Measurements from ENCODE around the gene IGFALS.

Gene IGFALS

DNA sequence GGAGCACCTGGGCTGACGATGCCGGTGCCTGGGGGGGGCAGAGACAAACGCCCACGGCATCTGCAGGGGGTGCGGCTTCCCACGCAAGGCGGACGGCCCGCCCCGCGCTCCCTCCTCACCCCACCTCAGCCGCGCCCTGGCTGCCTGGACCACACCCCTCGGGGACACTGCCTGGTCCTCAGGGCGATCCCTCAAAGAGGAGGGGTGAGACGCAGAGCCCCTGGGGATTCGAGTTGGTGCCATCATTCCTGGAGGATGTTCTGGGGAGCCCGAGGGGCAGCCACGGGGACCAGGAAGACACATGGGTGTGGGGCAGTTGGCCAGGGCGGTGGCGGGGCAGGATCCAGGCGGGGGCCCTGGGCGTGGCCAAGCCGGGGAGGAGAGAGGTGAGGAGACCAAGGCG lies 3.9 kb downstream of the IGFALS start:
- Histone ChIP-seq H2BK12ac (ENCODE audit: low read length) (no peak overlapping the region), H3K9me3 (replicated peaks in 1 of 2; ENCODE audit: control insufficient read depth in 2 of 2, insufficient read depth in 1 of 2, low read depth in 1 of 2, low read length in 2 of 2) (no peaks in the 10 kb centered on the region), H3K27ac (replicated peaks; ENCODE audit: low read length) (no peak overlapping the region), H3K14ac (ENCODE audit: low read length) (no peak overlapping the region), H3K4me2 (ENCODE audit: insufficient read depth, low read length, poor library complexity, severe bottlenecking) (no peak overlapping the region), H3K79me1 (ENCODE audit: low read depth, low read length) (peaks cover 33% of the 10 kb centered on the region), H2AFZ (ENCODE audit: low read length) (no peak overlapping the region), H3K23ac (ENCODE audit: low read depth, low read length, poor library complexity) (no peak overlapping the region), H3K9ac (ENCODE audit: low read depth, low read length, poor library complexity) (no peak overlapping the region), H4K8ac (ENCODE audit: low read depth, low read length) (no peak overlapping the region), H4K91ac (ENCODE audit: low read depth, low read length, poor library complexity) (no peak overlapping the region), H3K27me3 (ENCODE audit: control insufficient read depth in 3 of 3, insufficient read depth in 3 of 3, low read depth in 1 of 3, low read length in 3 of 3) (no peaks in the 10 kb centered on the region), H3K4me3 (ENCODE audit: low read length in 2 of 2) (no peak overlapping the region), H2BK15ac (ENCODE audit: low read length) (no peak overlapping the region), H2BK5ac (ENCODE audit: low read length) (no peak overlapping the region), H3K4ac (ENCODE audit: low read length) (no peak overlapping the region), H3K36me3 (replicated peaks in 1 of 2; ENCODE audit: control insufficient read depth in 2 of 2, insufficient read depth in 2 of 2, low read length in 2 of 2) (peaks cover 31 to 64% of the 10 kb centered on the region in 2 donors), H2BK120ac (ENCODE audit: low read depth, low read length) (no peak overlapping the region), H3K4me1 (ENCODE audit: control insufficient read depth in 2 of 2, insufficient read depth in 1 of 2, low read depth in 1 of 2, low read length in 2 of 2) (no peaks in the 10 kb centered on the region), H2AK5ac (ENCODE audit: low read depth, low read length) (no peak overlapping the region), H3K18ac (ENCODE audit: low read length) (no peak overlapping the region)
- DNase-seq (ENCODE audit: low spot score): no peak
- WGBS, 2 donors (ENCODE audit: extremely low coverage in 2 of 2, insufficient read length in 2 of 2, insufficient replicate concordance in 1 of 2): no CpG with 5 or more reads among the region's 25 CpGs

DNA sequence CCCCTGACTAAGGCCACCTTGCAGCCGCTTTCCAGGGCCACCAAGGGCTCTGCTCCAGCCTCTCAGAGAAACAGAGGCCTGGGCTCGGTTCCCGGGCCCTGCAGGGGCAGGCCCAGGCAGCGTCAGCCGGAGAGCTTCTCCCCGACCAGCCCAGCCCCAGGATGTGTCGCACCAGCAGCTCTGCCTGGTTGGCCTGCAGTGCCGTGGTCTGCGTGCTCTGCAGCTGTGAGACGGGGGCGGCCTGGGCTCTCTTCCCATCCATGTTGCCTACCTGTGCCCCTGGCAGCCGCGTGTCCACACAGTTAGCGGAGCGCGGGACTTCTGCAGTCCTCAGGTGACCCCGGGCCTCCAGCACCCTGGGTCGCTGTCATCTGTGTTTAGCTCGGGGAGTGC lies 4.8 kb downstream of the IGFALS start:
- H2BK15ac ChIP-seq (ENCODE audit: low read length): no peak overlapping the region
- H3K18ac ChIP-seq (ENCODE audit: low read length): no peak overlapping the region
- H2BK12ac ChIP-seq (ENCODE audit: low read length): no peak overlapping the region
- no peak overlapping the region for H3K4me2 ChIP-seq (ENCODE audit: insufficient read depth, low read length, poor library complexity, severe bottlenecking)
- no peak overlapping the region for H3K27ac ChIP-seq (replicated peaks; ENCODE audit: low read length)
- H3K4me1 ChIP-seq (ENCODE audit: control insufficient read depth in 2 of 2, insufficient read depth in 1 of 2, low read depth in 1 of 2, low read length in 2 of 2): peaks cover 0 to 3% of the 10 kb centered on the region in 2 donors
- peaks cover 36% of the 10 kb centered on the region for H3K79me1 ChIP-seq (ENCODE audit: low read depth, low read length)
- no peak overlapping the region for H3K4ac ChIP-seq (ENCODE audit: low read length)
- H3K9me3 ChIP-seq (replicated peaks in 1 of 2; ENCODE audit: control insufficient read depth in 2 of 2, insufficient read depth in 1 of 2, low read depth in 1 of 2, low read length in 2 of 2): no peaks in the 10 kb centered on the region
- no peak for DNase-seq (ENCODE audit: low spot score)
- H3K36me3 ChIP-seq (replicated peaks in 1 of 2; ENCODE audit: control insufficient read depth in 2 of 2, insufficient read depth in 2 of 2, low read length in 2 of 2): peaks cover 31 to 69% of the 10 kb centered on the region in 2 donors
- no peak overlapping the region for H2AFZ ChIP-seq (ENCODE audit: low read length)
- no peak overlapping the region for H2AK5ac ChIP-seq (ENCODE audit: low read depth, low read length)
- no peaks in the 10 kb centered on the region for H3K27me3 ChIP-seq (ENCODE audit: control insufficient read depth in 3 of 3, insufficient read depth in 3 of 3, low read depth in 1 of 3, low read length in 3 of 3)
- no peak overlapping the region for H3K14ac ChIP-seq (ENCODE audit: low read length)
- no peak overlapping the region for H4K8ac ChIP-seq (ENCODE audit: low read depth, low read length)
- H3K23ac ChIP-seq (ENCODE audit: low read depth, low read length, poor library complexity): no peak overlapping the region
- H2BK120ac ChIP-seq (ENCODE audit: low read depth, low read length): no peak overlapping the region
- H2BK5ac ChIP-seq (ENCODE audit: low read length): no peak overlapping the region
- no CpG with 5 or more reads among the region's 19 CpGs for WGBS, 2 donors (ENCODE audit: extremely low coverage in 2 of 2, insufficient read length in 2 of 2, insufficient replicate concordance in 1 of 2)
- H3K9ac ChIP-seq (ENCODE audit: low read depth, low read length, poor library complexity): no peak overlapping the region
- H3K4me3 ChIP-seq (ENCODE audit: low read length in 2 of 2): no peak overlapping the region
- no peak overlapping the region for H4K91ac ChIP-seq (ENCODE audit: low read depth, low read length, poor library complexity)

DNA sequence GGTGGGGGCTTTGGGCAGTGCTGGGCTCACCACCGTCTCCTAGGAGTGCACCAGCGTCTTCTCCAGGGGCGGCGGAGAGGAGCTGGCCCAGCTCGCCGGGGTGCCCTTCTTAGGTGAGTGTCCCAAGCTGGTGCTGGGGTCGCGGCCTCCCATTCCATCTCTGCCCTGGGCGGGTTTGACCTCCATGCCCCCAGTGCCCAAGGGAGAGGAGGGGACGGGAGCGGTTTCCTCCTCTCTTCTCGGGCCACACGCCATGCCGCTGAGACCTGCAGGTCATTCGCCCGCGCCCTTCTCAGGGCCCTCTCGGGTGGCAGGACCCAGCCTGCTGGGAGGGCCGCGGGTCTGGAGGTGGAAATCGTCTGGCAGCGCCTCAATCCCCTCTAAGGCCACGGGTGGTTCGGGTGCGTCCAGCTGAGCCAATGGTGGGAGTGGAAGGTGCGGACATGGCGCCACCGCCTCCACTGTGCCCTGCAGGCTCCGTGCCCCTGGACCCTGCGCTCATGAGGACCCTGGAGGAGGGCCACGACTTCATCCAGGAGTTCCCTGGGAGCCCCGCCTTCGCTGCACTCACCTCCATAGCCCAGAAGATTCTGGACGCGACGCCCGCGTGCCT lies 5.3 kb downstream of the IGFALS start:
- Histone ChIP-seq H2BK120ac (ENCODE audit: low read depth, low read length) (no peak overlapping the region), H3K18ac (ENCODE audit: low read length) (no peak overlapping the region), H3K4me3 (ENCODE audit: low read length in 2 of 2) (peak overlapping the region in 1 of 2 donors; percentile 11), H3K14ac (ENCODE audit: low read length) (no peak overlapping the region), H3K79me1 (ENCODE audit: low read depth, low read length) (peaks cover 37% of the 10 kb centered on the region), H3K9ac (ENCODE audit: low read depth, low read length, poor library complexity) (no peak overlapping the region), H2BK15ac (ENCODE audit: low read length) (no peak overlapping the region), H4K91ac (ENCODE audit: low read depth, low read length, poor library complexity) (no peak overlapping the region), H3K36me3 (replicated peaks in 1 of 2; ENCODE audit: control insufficient read depth in 2 of 2, insufficient read depth in 2 of 2, low read length in 2 of 2) (peaks cover 31 to 69% of the 10 kb centered on the region in 2 donors), H2AK5ac (ENCODE audit: low read depth, low read length) (no peak overlapping the region), H3K27me3 (ENCODE audit: control insufficient read depth in 3 of 3, insufficient read depth in 3 of 3, low read depth in 1 of 3, low read length in 3 of 3) (no peaks in the 10 kb centered on the region), H3K4me2 (ENCODE audit: insufficient read depth, low read length, poor library complexity, severe bottlenecking) (no peak overlapping the region), H2BK5ac (ENCODE audit: low read length) (no peak overlapping the region), H3K4me1 (ENCODE audit: control insufficient read depth in 2 of 2, insufficient read depth in 1 of 2, low read depth in 1 of 2, low read length in 2 of 2) (peaks cover 0 to 3% of the 10 kb centered on the region in 2 donors), H2BK12ac (ENCODE audit: low read length) (no peak overlapping the region), H4K8ac (ENCODE audit: low read depth, low read length) (no peak overlapping the region), H2AFZ (ENCODE audit: low read length) (no peak overlapping the region), H3K23ac (ENCODE audit: low read depth, low read length, poor library complexity) (peak overlapping the region; percentile 73), H3K4ac (ENCODE audit: low read length) (no peak overlapping the region), H3K9me3 (replicated peaks in 1 of 2; ENCODE audit: control insufficient read depth in 2 of 2, insufficient read depth in 1 of 2, low read depth in 1 of 2, low read length in 2 of 2) (no peaks in the 10 kb centered on the region), H3K27ac (replicated peaks; ENCODE audit: low read length) (no peak overlapping the region)
- no peak for DNase-seq (ENCODE audit: low spot score)
- WGBS, 2 donors (ENCODE audit: extremely low coverage in 2 of 2, insufficient read length in 2 of 2, insufficient replicate concordance in 1 of 2): no CpG with 5 or more reads among the region's 38 CpGs

DNA sequence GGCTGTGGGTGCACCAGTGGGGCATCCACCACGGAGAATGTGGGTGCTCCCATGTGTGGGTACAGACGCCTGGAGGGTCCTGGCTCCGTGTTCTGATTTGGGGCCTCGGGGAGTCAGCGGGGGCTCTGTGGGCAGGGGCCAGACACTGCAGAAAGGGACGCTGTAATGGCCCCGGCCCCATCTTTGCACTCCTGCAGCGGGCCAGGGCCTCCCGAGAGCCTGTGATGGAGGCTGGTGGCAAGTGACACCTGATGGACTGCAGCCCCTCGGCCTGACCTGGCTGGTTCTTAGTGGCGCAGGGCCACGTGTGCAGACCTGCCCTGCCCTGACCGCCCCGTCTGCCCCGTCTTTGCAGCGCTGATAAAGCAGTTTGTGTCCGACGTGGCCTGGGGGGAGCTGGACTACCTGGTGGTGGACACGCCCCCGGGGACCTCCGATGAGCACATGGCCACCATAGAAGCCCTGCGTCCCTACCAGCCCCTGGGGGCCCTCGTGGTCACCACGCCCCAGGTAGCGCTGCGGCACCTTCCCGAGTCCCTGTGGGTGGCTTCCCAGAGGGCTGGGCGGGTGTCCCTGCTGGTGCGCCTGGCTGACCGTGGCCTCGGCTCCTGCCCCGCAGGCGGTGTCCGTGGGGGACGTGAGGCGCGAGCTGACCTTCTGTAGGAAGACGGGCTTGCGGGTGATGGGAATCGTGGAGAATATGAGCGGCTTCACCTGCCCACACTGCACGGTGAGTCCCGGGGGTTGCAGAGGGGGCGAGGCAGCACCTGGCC lies 6.0 kb downstream of the IGFALS start:
- Histone ChIP-seq H3K36me3 (replicated peaks in 1 of 2; ENCODE audit: control insufficient read depth in 2 of 2, insufficient read depth in 2 of 2, low read length in 2 of 2) (peaks cover 31 to 69% of the 10 kb centered on the region in 2 donors), H2BK120ac (ENCODE audit: low read depth, low read length) (no peak overlapping the region), H3K4ac (ENCODE audit: low read length) (no peak overlapping the region), H3K9me3 (replicated peaks in 1 of 2; ENCODE audit: control insufficient read depth in 2 of 2, insufficient read depth in 1 of 2, low read depth in 1 of 2, low read length in 2 of 2) (no peaks in the 10 kb centered on the region), H3K4me3 (ENCODE audit: low read length in 2 of 2) (peak overlapping the region in 1 of 2 donors; percentile 11), H2BK5ac (ENCODE audit: low read length) (no peak overlapping the region), H3K27me3 (ENCODE audit: control insufficient read depth in 3 of 3, insufficient read depth in 3 of 3, low read depth in 1 of 3, low read length in 3 of 3) (no peaks in the 10 kb centered on the region), H3K27ac (replicated peaks; ENCODE audit: low read length) (no peak overlapping the region), H3K4me1 (ENCODE audit: control insufficient read depth in 2 of 2, insufficient read depth in 1 of 2, low read depth in 1 of 2, low read length in 2 of 2) (peaks cover 0 to 3% of the 10 kb centered on the region in 2 donors), H3K79me1 (ENCODE audit: low read depth, low read length) (peaks cover 40% of the 10 kb centered on the region), H3K23ac (ENCODE audit: low read depth, low read length, poor library complexity) (peak overlapping the region; percentile 73), H2BK15ac (ENCODE audit: low read length) (no peak overlapping the region), H4K8ac (ENCODE audit: low read depth, low read length) (peak overlapping the region; percentile 17), H4K91ac (ENCODE audit: low read depth, low read length, poor library complexity) (no peak overlapping the region), H3K14ac (ENCODE audit: low read length) (no peak overlapping the region), H2BK12ac (ENCODE audit: low read length) (no peak overlapping the region), H2AFZ (ENCODE audit: low read length) (no peak overlapping the region), H3K9ac (ENCODE audit: low read depth, low read length, poor library complexity) (no peak overlapping the region), H3K18ac (ENCODE audit: low read length) (no peak overlapping the region), H2AK5ac (ENCODE audit: low read depth, low read length) (no peak overlapping the region), H3K4me2 (ENCODE audit: insufficient read depth, low read length, poor library complexity, severe bottlenecking) (no peak overlapping the region)
- DNase-seq (ENCODE audit: low spot score): no peak
- WGBS, 2 donors (ENCODE audit: extremely low coverage in 2 of 2, insufficient read length in 2 of 2, insufficient replicate concordance in 1 of 2): no CpG with 5 or more reads among the region's 44 CpGs

All from neuronal stem cell (in vitro differentiated cells).